ENCODE measurements around the gene OR4F15.

- TF ChIP-seq CTCF (conservative IDR thresholded peaks at IDR 0.05; ENCODE audit: low read depth, low read length) (no peak), EZH2 (IDR thresholded peaks at IDR 0.05; ENCODE audit: low read length, unreplicated experiment) (no peak)
These were observed 8.3 kb upstream of the OR4F15 start for GRCh38 chr15:101803676-101804075.

Measured in PC-3 (cell line).